HepG2 (cell line): ENCODE results near the gene KCNAB1. TPM values are rescaled to one million over a fixed set of nuclear protein-coding genes. Genes with fewer than 3 reads are reported as not detected.

Experiments
- ATAC-seq: fragments of 200-7000 bp; cut with Tn5 transposase; 3 replicates; pipeline ENCODE4 v1.9.1; 2020; ENCODE audit warnings: mild to moderate bottlenecking, moderate library complexity
- BruUV-seq: library from RNA; stranded (reverse); fragments of 400-500 nt; replicated peaks from 2 replicates; lab custom pipeline; 2021; lab: Mats Ljungman, UMichigan
- CTCF ChIA-PET: fragments of 300-600 bp; formaldehyde crosslinking; extraction: SDS; loops from one replicate; lab custom pipeline; 2021; ENCODE audit warnings: low total read pairs, inconsistent platforms, low intra/inter-chr PET ratio; lab: Yijun Ruan, JAX
- POLR2A ChIA-PET: fragments of 350-600 bp; sonication (Branson Sonifier 250); formaldehyde crosslinking; loops from one replicate; lab custom pipeline; 2020; ENCODE audit warnings: antibody characterized with exemption, inconsistent platforms; lab: Yijun Ruan, JAX
- DNase-seq: peaks from one replicate; pipeline ENCODE4 v3.0.0-alpha.2; 2015; ENCODE audit warnings: low spot score
- FAIRE-seq: peaks from 3 replicates; lab custom pipeline; 2011; peaks lifted over from hg19 to GRCh38; lab: Jason Lieb, UNC
- H2AFZ ChIP-seq: one replicate; pipeline ENCODE4 v1.6.1; 2011; ENCODE audit warnings: low read length, inconsistent platforms
- H3K27ac ChIP-seq: fragments of 300-600 bp; 3 replicates; pipeline ENCODE4 v1.8.0; 2011; ENCODE audit warnings: mixed run types, mild to moderate bottlenecking, mixed read lengths, low read length, inconsistent platforms; ENCODE audit not compliant: insufficient read depth; ENCODE audit errors: extremely low read length
- H3K27me3 ChIP-seq, 2 experiments: fragments of 200-600 bp in 1 of 2; 2 replicates in 1 of 2; 3 replicates in 1 of 2; pipeline versions ENCODE4 v1.6.0 to v1.8.0; 2011; ENCODE audit warnings: low read length in 2 of 2, mild to moderate bottlenecking in 2 of 2, moderate library complexity in 2 of 2, inconsistent platforms in 1 of 2; ENCODE audit not compliant: insufficient read depth in 2 of 2, control insufficient read depth in 1 of 2
- H3K36me3 ChIP-seq, 2 experiments: fragments of 200-600 bp in 1 of 2; replicated peaks in 1 of 2; 2 replicates in 1 of 2; 3 replicates in 1 of 2; pipeline versions ENCODE4 v1.5.1 to v1.8.0; 2011; ENCODE audit warnings: low read length in 2 of 2, inconsistent platforms in 1 of 2; ENCODE audit not compliant: insufficient read depth in 2 of 2, control insufficient read depth in 1 of 2
- H3K4me1 ChIP-seq: 2 replicates; pipeline ENCODE4 v1.5.1; 2012; ENCODE audit warnings: low read length, inconsistent platforms; ENCODE audit not compliant: insufficient read depth
- H3K4me2 ChIP-seq: 2 replicates; pipeline ENCODE4 v1.6.0; 2011; ENCODE audit warnings: low read depth, low read length, inconsistent platforms
- H3K4me3 ChIP-seq, 3 experiments: fragments of 200-600 bp in 1 of 3; sonication (generic), shearing (Covaris generic) in 1 of 3; replicated peaks in 1 of 3; 2 replicates each; pipeline ENCODE4 v1.5.1; 2011 to 2016; ENCODE audit warnings: low read length in 3 of 3, inconsistent platforms in 2 of 3, low read depth in 2 of 3, mild to moderate bottlenecking in 2 of 3, control low read depth in 1 of 3, mixed read lengths in 1 of 3; ENCODE audit not compliant: insufficient read depth in 1 of 3
- H3K79me2 ChIP-seq: one replicate; pipeline ENCODE4 v1.6.1; 2011; ENCODE audit warnings: low read length, inconsistent platforms; ENCODE audit not compliant: insufficient read depth
- H3K9ac ChIP-seq: 2 replicates; pipeline ENCODE4 v1.6.0; 2011; ENCODE audit warnings: mild to moderate bottlenecking, low read depth, low read length, inconsistent platforms; ENCODE audit not compliant: insufficient read depth
- H3K9me3 ChIP-seq: 2 replicates; pipeline ENCODE4 v1.5.1; 2012; ENCODE audit warnings: mild to moderate bottlenecking, low read length
- H4K20me1 ChIP-seq: 2 replicates; pipeline ENCODE4 v1.6.0; 2011; ENCODE audit warnings: inconsistent platforms, mild to moderate bottlenecking, low read length, moderate library complexity; ENCODE audit not compliant: insufficient read depth
- ATF4 ChIP-seq, 2 experiments: fragments of 450-650 bp in 1 of 2; sonication (generic) in 1 of 2; formaldehyde crosslinking; IDR thresholded peaks; 2 replicates each; pipeline versions ENCODE4 v1.5.0 to v1.8.0; 2020 to 2022; ENCODE audit warnings: mild to moderate bottlenecking in 1 of 2, missing genetic modification reagents in 1 of 2
- CTCF ChIP-seq: sonication (generic); formaldehyde crosslinking; IDR thresholded peaks from 2 replicates; pipeline ENCODE4 v1.5.0; 2020; ENCODE audit warnings: mild to moderate bottlenecking, missing genetic modification reagents, moderate library complexity
- MATR3 ChIP-seq: sonication (generic); formaldehyde crosslinking; IDR thresholded peaks from 2 replicates; pipeline ENCODE4 v1.4.0; 2020; ENCODE audit warnings: missing genetic modification reagents
- MTF2 ChIP-seq: sonication (generic); formaldehyde crosslinking; IDR thresholded peaks from 2 replicates; pipeline ENCODE4 v1.5.0; 2020; ENCODE audit warnings: missing genetic modification reagents, borderline replicate concordance
- ZNF550 ChIP-seq: sonication (generic); formaldehyde crosslinking; IDR thresholded peaks from 2 replicates; pipeline ENCODE4 v1.4.0; 2020; ENCODE audit warnings: mild to moderate bottlenecking, missing genetic modification reagents, borderline replicate concordance
- WGBS: methylation state at CpG from one replicate; pipeline ENCODE4 v1.1.6; 2017; ENCODE audit warnings: low lambda C conversion rate; 5-methylcytosine and 5-hydroxymethylcytosine counted together
- in situ Hi-C: cut with HindIII; loops from 2 replicates; pipeline ENCODE4 v1.10.0; 2017; ENCODE audit warnings: low pct_unique_long_range_greater_than_20kb; ENCODE audit not compliant: extremely low pct_ligation_motif_present
- intact Hi-C: fragments of 100-400 bp; cut with micrococcal nuclease; formaldehyde crosslinking; loops from one replicate; pipeline ENCODE4 v1.10.0; 2022; ENCODE audit not compliant: unreplicated experiment
- polyA plus RNA-seq, 8 experiments: library from polyadenylated mRNA; depleted of rRNA in 3 of 8; stranded (reverse) in 7 of 8; unstranded in 1 of 8; fragments of >200 nt; fragmentation: Illumina TruSeq in 4 of 8; extraction: Trizol in 4 of 8; gene quantifications; 2 replicates each; pipeline versions ENCODE4 v1.2.1 to v1.2.3, GENCODE V29; 2011 to 2016; ENCODE audit warnings: low read depth in 4 of 8, missing spikeins in 1 of 8, mixed read lengths in 1 of 8; ENCODE audit not compliant: insufficient read depth in 1 of 8
- total RNA-seq, 5 experiments: library from RNA; depleted of rRNA; stranded (reverse); fragments of >200 nt; fragmentation: Illumina TruSeq; extraction: Trizol; gene quantifications; 2 replicates each; pipeline ENCODE4 v1.2.3, GENCODE V29; 2016; ENCODE audit warnings: low read depth in 1 of 5
- TF ChIP-seq, protein P1 (sequence below): sonication (generic); formaldehyde crosslinking; conservative IDR thresholded peaks from 2 replicates; pipeline ENCODE4 v1.8.0; 2022; ENCODE audit warnings: low read depth, missing genetic modification reagents
- TF ChIP-seq, protein P2 (sequence below): sonication (generic); formaldehyde crosslinking; IDR thresholded peaks from 2 replicates; pipeline ENCODE4 v1.5.1; 2020; ENCODE audit warnings: missing genetic modification reagents, mild to moderate bottlenecking, borderline replicate concordance

KCNAB1 gene
- total and polyA plus RNA-seq, 2 of the 13 experiments (the other 11 are each of a cell fraction or from before 2014, with no cell fraction given) = not detected

GRCh38 chr3:156390846-156391245 is 270.5 kb downstream of the KCNAB1 start:
- Histone ChIP-seq H3K9me3 (no peaks in the 10 kb centered on the region), H3K79me2 (no peaks in the 10 kb centered on the region), H3K36me3 (no peaks in the 10 kb centered on the region), H3K27ac (no peak overlapping the region), H3K4me3 (no peak overlapping the region), H4K20me1 (no peaks in the 10 kb centered on the region), H3K27me3 (no peaks in the 10 kb centered on the region; a peak in 1 of 5 replicates), H3K4me2 (no peak overlapping the region), H3K4me1 (no peaks in the 10 kb centered on the region), H2AFZ (no peak overlapping the region), H3K9ac (no peak overlapping the region)
- in situ Hi-C loops (no loop called here), intact Hi-C loops (no loop called here)
- BruUV-seq = no TSS peak
- ATAC-seq (no peak), DNase-seq (no peak), FAIRE-seq (no peak)
- ChIA-PET CTCF (no interaction called here), POLR2A (no interaction called here)
- 37% methylated on average over 4 of the region's 4 CpGs for WGBS
- TF ChIP-seq ZNF550 (CRISPR knock-in tag) (no peak), MTF2 (CRISPR knock-in tag) (no peak), ATF4 (CRISPR knock-in tag; IDR thresholded peaks at IDR 0.05) (no peak), MATR3 (no peak), CTCF (no peak)
- TF ChIP-seq, protein P1, sequence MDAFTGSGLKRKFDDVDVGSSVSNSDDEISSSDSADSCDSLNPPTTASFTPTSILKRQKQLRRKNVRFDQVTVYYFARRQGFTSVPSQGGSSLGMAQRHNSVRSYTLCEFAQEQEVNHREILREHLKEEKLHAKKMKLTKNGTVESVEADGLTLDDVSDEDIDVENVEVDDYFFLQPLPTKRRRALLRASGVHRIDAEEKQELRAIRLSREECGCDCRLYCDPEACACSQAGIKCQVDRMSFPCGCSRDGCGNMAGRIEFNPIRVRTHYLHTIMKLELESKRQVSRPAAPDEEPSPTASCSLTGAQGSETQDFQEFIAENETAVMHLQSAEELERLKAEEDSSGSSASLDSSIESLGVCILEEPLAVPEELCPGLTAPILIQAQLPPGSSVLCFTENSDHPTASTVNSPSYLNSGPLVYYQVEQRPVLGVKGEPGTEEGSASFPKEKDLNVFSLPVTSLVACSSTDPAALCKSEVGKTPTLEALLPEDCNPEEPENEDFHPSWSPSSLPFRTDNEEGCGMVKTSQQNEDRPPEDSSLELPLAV (CRISPR knock-in tag) = no peak
- TF ChIP-seq, protein P2, sequence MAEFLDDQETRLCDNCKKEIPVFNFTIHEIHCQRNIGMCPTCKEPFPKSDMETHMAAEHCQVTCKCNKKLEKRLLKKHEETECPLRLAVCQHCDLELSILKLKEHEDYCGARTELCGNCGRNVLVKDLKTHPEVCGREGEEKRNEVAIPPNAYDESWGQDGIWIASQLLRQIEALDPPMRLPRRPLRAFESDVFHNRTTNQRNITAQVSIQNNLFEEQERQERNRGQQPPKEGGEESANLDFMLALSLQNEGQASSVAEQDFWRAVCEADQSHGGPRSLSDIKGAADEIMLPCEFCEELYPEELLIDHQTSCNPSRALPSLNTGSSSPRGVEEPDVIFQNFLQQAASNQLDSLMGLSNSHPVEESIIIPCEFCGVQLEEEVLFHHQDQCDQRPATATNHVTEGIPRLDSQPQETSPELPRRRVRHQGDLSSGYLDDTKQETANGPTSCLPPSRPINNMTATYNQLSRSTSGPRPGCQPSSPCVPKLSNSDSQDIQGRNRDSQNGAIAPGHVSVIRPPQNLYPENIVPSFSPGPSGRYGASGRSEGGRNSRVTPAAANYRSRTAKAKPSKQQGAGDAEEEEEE (CRISPR knock-in tag) = no peak
